Stimulated activated CD4-positive, alpha-beta T cell treated with anti-CD3 and anti-CD28 coated beads, Interleukin-12 subunit alpha, Interleukin-12 subunit beta, amount 100 ng/mL, for 24 hours (primary cell): ENCODE results near the gene THADA.
"Not testable (repeated sequence)": the region's sequence is repeated elsewhere in the genome, so short reads cannot be mapped to it uniquely, and the experiment has no call there.

Source experiments
- DNase-seq, 2 experiments: peaks; one replicate each; pipeline ENCODE4 v3.0.0-alpha.2; 2020; ENCODE audit warnings: low read depth in 2 of 2

THADA gene

DNA sequence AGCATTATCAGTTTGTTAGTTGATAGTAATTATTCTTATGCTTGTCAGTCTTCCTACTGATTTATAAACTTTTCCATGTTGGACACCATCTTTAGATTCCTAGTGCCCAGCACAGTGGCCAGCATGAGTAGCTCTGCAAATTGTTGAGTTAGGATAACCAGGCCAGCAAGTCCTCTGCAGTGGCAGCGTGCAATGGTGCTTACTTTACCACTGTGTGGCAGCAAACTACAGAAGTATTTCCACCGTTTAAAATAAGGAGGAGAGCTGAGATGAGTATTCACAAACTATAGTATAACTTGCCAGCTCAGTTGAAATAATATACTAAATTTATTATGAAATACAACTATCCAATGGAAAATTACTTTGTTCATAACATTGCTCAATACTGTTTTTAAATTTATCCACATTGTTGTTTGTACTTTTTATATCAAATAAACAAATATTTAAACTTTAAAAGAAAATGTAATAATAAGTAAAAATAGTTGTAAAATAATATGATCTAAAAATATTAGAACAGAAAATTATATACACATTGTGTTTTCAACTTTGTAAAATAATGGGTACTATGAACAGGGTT, 9.3 kb upstream of the THADA start:
- no peak for DNase-seq

DNA sequence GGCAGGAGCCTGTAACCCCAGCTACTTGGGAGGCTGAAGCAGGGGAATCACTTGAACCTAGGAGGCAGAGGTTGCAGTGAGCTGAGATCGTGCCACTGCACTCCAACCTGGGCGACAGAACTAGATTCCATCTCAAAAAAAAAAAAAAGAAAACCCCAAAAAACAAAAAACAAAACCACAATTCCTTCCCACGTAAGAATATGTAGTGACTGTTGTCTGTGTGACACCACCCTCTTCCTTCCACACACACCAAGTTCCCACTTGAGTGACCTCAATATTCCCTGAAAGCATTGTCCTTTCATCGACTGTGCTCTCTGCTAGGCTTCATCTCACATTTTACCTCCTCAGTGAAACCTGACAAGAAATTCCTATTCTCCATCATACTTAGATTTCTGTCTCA, 8.8 kb upstream of the THADA start:
- DNase-seq = no peak

DNA sequence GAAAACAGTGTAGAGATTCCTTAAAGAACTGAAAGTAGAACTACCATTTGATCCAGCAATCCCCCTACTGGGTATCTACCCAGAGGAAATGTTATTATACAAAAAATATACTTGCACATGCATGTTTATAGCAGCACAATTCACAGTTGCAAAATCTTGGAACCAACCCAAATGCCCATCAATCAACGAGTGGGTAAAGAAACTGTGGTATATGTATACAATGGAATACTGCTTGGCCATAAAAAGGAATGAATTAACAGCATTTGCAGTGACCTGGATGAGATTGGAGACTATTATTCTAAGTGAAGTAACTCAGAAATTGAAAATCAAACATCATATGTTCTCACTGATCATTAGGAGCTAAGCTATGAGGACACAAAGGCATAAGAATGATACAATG, 4.8 kb upstream of the THADA start:
- DNase-seq = not testable (repeated sequence)

DNA sequence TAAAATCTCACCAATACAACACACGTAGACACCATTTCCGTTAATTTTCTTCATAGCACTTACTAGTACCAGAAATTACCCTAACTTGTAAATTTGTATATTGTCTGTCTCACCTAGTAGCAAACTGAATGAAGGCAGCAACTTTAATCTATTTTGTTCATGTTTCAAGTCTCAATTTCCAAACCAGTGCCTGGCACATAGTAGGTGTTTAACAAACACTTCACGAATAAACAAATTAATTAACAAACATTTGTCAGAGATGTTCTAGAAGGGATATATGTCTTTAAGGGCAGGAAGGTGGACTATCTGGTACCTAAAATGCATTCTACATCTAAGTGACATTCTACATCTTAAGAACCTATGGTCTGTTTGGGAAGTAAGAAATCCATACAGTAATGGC, 963 bp downstream of the THADA start:
- DNase-seq = no peak

DNA sequence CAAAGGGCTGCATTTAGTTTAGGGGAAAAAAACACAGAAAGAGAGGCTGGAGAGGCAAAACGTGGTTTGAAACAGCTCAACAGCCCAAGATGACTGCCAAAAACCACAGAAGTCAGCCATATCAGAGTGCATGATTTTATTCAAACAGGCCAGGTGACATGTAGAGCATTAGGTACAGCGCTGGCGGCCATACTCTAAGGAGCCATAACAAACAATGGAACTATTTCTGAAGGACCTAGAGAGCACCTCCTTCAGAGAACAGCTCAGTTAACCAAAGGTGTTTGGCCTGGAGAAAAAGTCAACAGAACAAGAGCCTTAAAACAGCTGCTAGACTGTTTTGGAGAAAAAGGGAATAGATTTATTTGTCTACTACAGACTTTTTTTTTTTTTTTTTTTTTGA, 2.6 kb downstream of the THADA start:
- DNase-seq = no peak

DNA sequence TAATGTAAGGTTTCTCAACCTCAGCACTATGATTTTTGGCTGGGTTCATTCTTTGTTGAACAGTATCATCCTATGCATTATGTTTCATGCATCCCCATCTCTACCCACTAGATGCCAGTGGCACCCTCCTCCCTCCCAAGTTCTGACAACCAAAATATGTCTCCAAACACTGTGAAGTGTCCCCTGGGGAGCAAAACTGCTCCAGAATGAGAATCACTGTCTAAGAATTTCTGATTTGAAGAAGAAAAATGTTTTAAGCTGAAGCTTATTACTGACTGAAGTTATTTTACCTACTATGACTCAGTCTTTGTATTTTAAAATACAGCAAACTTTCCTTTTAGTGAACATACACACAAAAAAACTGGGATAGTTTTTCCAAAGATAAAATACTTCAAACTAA, 3.4 kb downstream of the THADA start:
- no peak for DNase-seq

DNA sequence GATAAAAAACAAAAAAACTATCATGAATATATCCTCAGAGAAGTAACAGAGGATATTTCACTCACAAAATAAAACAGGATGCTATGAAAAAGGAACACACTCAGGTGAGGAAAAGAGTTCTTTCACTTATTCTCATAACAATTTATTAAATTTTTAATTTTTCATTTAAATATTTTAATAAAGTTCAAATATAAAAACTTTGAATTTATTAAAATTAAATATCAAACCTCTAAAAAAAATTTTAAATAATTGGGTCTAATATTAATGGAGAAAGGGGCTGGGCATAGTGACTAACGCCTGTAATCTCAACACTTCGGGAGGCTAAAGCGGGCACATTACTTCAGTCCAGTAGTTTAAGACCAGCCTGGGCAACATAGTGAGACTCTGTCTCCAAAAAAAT, 10.1 kb downstream of the THADA start:
- no peak for DNase-seq

DNA sequence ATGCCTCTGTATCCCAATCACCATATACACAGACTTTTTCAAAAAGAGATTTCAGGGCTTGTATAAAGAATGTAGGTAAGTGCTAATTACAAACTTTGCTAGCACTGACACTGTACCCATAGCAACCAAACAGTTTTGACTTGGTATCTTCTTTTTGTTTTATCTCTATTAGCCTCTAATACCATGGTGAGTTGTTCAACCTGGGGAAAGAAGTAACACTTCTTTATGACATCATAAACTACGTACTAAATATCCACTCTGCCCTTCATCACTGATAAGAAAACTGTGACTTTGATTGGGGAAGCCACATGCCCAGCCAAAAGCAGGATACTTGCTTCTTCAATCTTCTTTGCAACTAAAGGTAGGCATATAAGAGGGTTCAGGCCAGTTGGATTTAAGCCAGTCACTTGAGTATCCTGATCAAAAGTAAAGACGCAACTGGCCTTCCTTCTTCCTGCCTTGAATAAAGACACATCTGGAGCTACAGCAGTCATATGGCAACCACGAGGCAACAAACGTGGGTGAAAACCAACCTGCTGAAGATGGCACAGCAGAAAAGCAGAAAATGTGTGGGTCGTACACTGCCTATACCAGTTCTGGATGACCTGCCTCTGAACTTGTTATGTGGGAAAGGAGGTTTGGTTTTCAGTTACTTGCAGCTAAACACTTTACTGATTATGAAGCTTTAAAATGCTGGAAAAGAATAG, 16.4 kb downstream of the THADA start:
- no peak for DNase-seq

DNA sequence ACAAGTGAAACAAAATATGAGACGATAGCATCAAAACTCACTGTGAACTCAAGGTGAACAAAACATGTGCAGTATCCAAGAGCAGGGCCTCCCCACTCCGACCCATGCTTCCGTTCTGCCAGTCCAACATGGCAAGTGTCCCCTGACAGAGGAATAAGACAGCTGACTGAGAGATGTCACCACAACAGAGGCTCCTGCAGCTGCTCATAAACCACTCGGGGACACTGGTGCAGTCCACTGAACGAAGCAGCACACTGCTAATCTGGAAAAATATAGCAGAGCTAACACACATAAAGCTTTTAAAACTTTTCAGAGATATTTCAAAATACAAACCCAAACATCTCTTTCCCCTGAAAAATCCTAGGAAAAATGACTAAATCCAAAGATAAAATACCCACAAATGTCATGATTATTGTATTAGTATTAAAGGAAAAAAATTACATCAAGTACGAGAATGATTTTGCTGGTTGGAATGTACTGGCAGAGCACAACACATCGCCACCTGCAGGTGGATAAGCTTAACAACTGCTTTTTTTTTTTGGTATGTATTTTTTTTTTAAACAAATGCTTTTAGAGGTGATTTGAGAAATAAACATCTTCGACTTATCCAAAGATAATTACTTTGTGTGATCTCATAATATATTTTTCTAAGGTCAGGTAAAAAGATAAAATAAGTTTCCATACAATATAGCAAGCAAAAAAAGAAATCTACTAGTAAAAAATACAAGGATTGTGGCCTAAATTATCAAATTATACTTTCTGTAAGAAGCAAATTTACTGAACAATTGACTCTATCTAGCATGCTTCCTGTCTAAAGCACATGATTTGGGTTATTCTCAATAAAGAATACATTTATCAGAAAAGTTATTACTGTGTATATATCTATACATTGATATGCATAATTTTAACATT, 18.6 kb downstream of the THADA start:
- no peak for DNase-seq

DNA sequence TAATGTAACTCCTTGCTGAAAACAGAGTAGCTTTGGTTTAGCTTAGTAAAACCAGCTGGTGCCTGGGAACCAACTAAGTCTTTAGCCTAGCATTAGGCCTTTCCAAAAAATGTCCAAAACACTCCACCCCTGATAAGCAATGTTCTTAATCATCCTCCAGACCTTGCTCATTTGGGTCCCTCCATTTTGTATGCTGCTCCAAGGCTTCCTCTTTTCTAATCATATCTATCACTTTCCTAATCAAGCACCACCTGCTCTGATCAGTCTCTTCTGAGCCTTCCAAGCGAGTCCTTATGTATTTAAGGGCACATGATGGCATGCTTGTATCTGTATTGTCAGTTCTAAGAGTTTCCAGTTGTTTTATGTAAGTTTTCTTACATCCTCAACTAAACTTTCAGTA, 23.6 kb downstream of the THADA start:
- no peak for DNase-seq

DNA sequence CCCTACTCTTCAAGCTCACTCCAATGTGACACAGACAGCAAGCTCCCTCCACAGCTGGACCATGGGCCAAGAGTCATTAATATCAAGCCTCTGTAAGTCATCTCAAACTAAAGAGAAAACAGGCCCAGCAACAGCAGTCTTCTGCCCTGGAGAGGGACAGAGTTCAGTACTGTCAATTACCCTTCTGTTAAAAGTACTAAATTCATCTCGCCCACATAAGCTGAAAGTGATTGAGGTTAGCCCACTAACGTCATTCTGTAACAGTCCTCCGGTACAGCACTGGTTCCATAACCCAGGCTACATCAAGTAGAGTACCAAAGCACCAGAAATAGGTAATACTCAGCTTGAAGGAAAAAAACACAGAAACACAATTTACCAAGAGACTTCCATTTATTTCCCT, 25.9 kb downstream of the THADA start:
- no peak for DNase-seq

DNA sequence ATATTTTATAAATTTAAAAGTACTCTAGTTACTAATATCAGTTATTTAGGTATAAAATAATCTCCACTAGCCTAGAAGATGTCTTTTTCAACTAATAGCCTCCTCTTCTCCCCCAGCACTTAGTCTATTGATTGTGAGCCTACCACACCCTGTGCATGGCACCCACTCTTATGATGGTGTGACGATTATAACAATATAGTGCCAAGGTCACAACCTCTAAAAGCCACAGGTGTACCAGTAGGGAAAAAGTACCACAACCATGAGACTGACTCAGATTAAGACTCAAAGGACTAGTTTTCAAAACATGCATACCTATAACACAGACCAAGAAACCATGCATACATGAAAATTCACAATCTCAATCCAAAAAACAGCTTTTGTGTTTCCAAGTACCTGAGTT, 27.6 kb downstream of the THADA start:
- DNase-seq = no peak

DNA sequence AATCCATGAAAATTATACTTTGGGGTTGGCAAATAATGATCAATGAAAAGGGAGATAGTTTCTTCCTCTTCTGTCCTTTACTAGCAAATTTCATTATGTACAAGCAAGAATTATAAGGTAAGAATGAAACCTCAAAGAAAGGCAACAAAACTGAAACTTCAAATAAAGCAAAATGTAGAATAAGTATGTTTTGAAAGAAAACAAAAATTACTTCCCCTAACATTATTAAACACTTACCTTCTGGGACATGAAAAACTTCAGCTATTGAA, 29.4 kb downstream of the THADA start:
- DNase-seq = no peak

DNA sequence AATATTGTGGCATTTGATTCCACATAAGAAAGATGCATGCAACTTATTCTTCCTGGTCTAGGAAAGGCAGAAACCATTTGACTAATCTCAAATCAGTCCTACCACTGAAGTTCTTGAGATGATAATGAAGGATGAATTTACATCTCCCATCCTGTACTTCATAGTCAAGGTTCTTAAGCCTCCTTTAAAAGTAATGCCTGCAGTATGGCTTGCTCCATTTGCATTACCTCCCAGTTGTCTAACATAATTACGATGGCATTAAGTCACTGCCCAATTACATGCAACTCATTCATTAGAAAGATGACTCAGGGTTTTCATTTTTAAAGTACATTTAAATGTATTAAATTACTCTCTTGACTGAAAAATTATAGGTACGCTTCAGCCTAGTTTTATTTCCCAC, 32.2 kb downstream of the THADA start:
- no peak for DNase-seq

DNA sequence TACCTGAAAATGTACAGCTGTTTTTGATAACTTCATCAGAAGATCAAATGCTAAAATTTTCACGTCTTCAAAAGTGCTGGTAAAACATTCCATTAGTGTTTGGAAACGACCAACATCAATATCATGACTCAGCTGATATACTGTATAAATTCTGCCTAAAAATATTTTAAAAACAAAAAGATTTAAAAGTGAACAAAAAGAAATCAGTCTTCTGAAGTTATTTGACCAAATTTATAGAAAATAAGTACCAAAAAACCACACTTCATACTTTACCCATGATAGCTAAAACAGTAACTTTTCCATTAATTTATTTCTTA, 35.6 kb downstream of the THADA start:
- DNase-seq = no peak

DNA sequence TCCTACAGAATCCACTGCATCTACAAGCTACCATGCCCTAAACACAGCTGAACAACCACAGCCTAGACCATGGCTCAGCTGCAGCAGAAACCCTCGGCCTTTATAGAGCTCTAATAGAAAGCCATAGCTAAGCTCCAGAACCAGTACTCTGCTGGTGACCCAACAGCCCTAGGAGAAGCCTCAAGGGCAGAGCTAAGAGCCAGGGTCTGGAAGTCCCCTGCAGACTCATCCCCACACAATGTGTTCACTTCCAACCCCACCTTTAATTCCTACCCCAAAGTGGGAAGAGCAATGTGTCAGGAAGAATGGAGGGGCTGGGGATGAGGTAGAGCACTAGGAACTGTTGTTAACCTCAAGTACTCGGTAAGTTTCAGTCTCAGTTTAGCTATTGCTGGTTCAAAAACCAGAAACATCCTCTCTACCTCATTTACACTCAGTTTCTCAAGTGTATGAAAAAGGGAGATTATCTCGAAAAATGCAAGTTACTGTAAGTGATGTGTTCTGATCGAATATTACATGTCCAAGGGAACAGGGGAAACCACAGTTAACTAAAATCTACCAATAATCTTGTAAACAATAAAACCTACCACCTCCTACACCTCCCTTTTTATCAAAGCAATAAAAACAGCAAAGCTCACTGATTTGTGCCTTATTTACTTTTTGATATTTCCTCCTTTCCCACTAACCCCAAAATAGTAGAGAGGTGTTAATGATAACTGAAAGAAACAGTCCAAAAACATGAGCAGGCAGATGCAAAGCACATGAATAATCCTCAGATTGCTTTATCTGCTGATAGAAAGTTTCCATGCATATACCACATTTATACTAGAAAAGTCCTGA, 36.2 kb downstream of the THADA start:
- DNase-seq = no peak

DNA sequence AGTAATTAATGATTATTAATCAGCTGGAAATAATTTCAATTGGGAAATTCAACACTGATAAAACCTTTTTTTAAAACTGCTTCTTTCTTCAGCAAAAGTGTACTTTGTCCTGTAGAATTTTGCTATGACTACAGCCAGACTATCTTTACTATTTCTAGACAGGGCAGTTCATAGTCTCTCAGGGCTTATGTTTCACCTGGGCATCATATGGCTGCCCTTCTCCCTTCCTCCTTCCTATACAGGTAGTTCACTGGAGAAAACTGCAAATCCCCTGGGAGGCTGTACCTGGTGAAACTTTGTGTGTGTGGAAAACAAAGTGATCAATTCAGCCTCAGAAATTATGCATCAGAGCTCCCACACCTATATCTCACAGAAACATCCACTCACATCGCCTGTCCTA, 38.6 kb downstream of the THADA start:
- no peak for DNase-seq

DNA sequence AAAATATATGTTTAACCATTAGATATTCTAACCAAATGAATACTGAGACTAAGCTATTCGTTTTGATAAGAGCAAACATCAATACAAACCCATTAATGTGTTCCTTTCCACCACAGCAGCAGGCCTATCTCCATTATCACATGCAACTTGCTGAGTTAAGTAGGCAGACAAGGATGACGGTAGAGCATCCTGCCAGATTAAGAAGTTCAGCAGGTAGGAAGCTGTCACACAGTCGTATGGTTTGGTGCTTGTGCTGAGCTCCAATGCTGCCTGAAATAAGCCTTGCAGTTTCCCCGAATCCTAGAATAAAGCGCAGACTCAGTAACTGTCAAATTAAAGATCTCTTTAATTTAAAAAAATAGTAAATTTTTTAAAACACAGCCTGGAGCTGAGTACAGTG, 39.6 kb downstream of the THADA start:
- DNase-seq = no peak

DNA sequence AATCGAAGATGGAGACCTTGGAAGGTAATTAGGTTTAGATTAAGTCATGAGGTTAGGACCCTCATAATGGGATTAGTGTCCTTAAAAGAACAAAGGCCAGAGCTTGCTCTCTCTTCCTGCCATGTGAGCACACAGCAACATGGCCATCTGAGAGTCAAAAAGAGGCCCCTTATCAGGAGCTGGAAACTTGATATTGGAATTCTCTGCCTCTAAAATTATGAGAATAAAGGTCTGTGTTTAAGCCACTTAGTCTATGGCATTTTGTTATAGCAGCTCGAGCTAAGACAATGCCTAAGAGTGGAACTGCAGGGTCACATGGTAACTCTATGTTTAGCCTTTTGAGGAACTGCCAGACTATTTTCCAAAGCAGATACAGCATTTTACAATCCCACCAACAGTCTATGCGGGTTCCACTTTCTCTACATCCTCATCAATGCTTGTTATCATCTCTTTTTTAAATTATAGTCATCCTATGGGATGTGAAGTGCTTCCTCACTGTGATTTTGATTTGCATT, 42.4 kb downstream of the THADA start:
- no peak for DNase-seq

DNA sequence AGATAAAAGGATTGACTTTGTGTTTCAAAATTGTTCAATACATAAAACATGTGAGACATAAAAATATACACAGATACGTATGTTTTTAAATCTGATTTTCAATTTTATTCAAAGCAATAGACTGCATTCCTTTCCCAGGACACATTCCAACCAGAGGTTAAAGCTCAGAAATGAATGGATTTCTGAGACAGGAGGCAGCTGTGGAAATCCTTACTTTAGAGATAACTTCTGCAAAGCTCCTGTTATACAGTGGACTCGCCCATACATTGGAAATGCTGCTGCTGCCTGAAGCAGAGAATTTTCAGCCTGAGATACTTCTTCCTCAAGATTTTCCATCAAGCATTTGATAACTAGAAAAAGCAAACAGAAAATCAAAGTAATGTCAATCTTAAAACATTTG, 43.8 kb downstream of the THADA start:
- DNase-seq = no peak

DNA sequence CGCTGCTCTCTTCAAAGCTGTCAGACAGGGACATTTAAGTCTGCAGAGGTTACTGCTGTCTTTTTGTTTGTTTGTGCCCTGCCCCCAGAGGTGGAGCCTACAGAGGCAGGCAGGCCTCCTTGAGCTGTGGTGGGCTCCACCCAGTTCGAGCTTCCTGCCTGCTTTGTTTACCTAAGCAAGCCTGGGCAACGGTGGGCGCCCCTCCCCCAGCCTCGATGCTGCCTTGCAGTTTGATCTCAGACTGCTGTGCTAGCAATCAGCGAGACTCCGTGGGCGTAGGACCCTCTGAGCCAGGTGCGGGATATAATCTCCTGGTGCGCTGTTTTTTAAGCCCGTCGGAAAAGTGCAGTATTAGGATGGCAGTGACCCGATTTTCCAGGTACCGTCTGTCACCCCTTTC, 47.5 kb downstream of the THADA start:
- DNase-seq = not testable (repeated sequence)

DNA sequence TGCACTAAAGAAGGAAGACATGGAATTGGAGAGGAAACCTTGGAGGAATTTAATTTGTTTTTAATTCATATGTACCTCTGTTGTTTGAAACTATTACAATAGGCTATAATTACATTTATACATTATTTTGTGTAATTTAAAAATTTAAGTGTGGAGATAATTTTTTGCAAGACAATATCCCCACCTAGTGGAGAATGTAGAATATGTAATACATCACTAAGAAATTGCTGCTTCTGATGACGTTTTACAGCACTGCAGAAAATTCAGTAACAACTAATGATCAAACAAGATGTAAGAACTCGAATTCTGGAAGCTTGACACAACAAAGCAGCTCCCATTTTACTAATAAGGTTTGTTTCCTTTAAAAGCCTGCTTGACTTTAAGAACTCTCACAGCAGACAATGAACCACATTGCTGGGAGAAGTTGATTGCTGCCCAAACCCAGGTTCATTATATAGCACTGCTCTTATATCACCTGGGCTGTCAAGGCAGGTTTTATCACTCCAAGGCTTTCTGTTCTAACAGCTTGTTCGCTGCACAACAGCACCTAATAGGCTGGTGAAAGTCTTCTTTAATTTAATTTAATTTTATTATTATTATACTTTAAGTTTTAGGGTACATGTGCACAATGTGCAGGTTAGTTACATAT, 53.4 kb downstream of the THADA start:
- no peak for DNase-seq
